Right lobe of liver (tissue), 6 donors: Measurements from ENCODE around the gene HID1. TPM values are rescaled to one million over a fixed set of nuclear protein-coding genes. Genes with fewer than 3 reads are reported as not detected.
A peak's percentile ranks its signal among the peaks of the same experiment; 100 is the strongest.

Source experiments
- ATAC-seq, 4 donors: fragments of 200-7000 bp; cut with Tn5 transposase; one replicate each; pipeline ENCODE4 v1.9.1; 2020; ENCODE audit warnings: mild to moderate bottlenecking in 4 of 4, moderate library complexity in 4 of 4
- DNase-seq, 3 donors: peaks; one replicate each; pipeline ENCODE4 v3.0.0-alpha.2; 2020
- H3K27ac ChIP-seq, 3 donors: fragments of 200-600 bp; one replicate each; pipeline ENCODE4 v1.8.0; 2022
- H3K27me3 ChIP-seq, 2 donors: fragments of 200-600 bp; one replicate each; pipeline ENCODE4 v1.8.0; 2022
- H3K36me3 ChIP-seq, 4 donors: fragments of 200-600 bp; sonication (generic) in 1 of 4; one replicate each; pipeline versions ENCODE4 v1.5.1 to v1.8.0; 2017 to 2022; ENCODE audit warnings: control low read depth in 1 of 4
- H3K4me1 ChIP-seq, 4 donors: fragments of 200-600 bp; sonication (generic) in 1 of 4; one replicate each; pipeline versions ENCODE4 v1.5.1 to v1.8.0; 2017 to 2022; ENCODE audit warnings: control low read depth in 1 of 4
- H3K4me3 ChIP-seq, 3 donors: fragments of 200-600 bp; one replicate each; pipeline ENCODE4 v1.8.0; 2022
- H3K9me3 ChIP-seq, 4 donors: fragments of 200-600 bp; sonication (generic) in 1 of 4; one replicate each; pipeline versions ENCODE4 v1.5.1 to v1.8.0; 2017 to 2022; ENCODE audit warnings: control low read depth in 1 of 4
- POLR2A ChIP-seq: fragments of 450-650 bp; IDR thresholded peaks from one replicate; pipeline ENCODE4 v1.6.1; 2017; ENCODE audit warnings: antibody characterized with exemption, mild to moderate bottlenecking
- WGBS: methylation state at CpG from one replicate; pipeline ENCODE4 v1.1.6; 2018; ENCODE audit warnings: low coverage, low lambda C conversion rate; ENCODE audit not compliant: insufficient coverage; ENCODE audit errors: missing lambda C conversion rate; 5-methylcytosine and 5-hydroxymethylcytosine counted together
- intact Hi-C, 2 donors: fragments of 100-400 bp; cut with DNase I; formaldehyde crosslinking; loops; one replicate each; pipeline versions ENCODE4 v1.11.2 to v1.14.1; 2022
- total RNA-seq, 6 experiments: library from RNA; depleted of rRNA in 2 of 6; stranded (reverse); fragments of >200 nt in 2 of 6; fragmentation: NEBNext Ultra II Directional in 3 of 6; extraction: Animal tissue kit (Norgen Biotek cat#: 25700) in 3 of 6; gene quantifications; one replicate each; pipeline versions ENCODE4 v1.1.0 to v1.2.4, GENCODE V29; 2016 to 2023
- TF ChIP-seq, protein P1 (sequence below), 4 donors: fragments of 200-600 bp in 3 of 4; fragments of 450-650 bp in 1 of 4; IDR thresholded peaks; one replicate each; pipeline versions ENCODE4 v1.5.1 to v1.8.0; 2016 to 2022; ENCODE audit warnings: antibody characterized with exemption in 4 of 4, mild to moderate bottlenecking in 2 of 4
- donor health status: DM: no; HTN: yes; CAD: no.
- donor health status: DM: no; HTN: no; CAD: no.
- donor health status: DM: no; HTN: no; CAD: no.
- donor health status: DM: no; HTN: yes; CAD: no.
- donor health status: DM: no; HTN: yes; CAD: no.

HID1 gene
- total RNA-seq, 6 experiments from 2014 or later: 3.5 to 6.6 (median 4.5) TPM

DNA sequence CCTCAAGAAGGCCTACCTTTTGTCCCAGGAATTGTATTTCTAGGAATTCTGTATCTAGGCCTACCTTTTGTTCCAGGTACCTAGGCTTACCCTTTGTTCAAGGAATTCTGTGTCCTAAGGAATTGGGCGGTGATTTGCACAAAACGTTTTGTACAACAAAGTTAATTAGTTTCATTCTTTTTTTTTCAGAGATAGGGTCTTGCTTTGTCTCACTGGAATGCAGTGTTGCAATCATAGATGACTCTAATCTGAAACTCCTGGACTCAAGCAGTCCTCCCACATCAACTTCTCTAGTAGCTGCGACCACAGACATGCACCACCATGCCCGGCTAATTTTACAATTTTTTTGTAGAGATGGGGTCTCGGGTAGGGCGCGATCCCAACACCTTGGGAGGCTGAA, 21.9 kb upstream of the HID1 start:
- no peak for ATAC-seq
- no peaks in the 10 kb centered on the region for H3K36me3 ChIP-seq
- DNase-seq: no peak
- TF ChIP-seq, protein P1, sequence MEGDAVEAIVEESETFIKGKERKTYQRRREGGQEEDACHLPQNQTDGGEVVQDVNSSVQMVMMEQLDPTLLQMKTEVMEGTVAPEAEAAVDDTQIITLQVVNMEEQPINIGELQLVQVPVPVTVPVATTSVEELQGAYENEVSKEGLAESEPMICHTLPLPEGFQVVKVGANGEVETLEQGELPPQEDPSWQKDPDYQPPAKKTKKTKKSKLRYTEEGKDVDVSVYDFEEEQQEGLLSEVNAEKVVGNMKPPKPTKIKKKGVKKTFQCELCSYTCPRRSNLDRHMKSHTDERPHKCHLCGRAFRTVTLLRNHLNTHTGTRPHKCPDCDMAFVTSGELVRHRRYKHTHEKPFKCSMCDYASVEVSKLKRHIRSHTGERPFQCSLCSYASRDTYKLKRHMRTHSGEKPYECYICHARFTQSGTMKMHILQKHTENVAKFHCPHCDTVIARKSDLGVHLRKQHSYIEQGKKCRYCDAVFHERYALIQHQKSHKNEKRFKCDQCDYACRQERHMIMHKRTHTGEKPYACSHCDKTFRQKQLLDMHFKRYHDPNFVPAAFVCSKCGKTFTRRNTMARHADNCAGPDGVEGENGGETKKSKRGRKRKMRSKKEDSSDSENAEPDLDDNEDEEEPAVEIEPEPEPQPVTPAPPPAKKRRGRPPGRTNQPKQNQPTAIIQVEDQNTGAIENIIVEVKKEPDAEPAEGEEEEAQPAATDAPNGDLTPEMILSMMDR (IDR thresholded peaks at IDR 0.05): no peak
- no peak for TF ChIP-seq POLR2A
- H3K4me3 ChIP-seq: no peak overlapping the region
- WGBS: 78% methylated on average over 7 of the region's 7 CpGs
- no peaks in the 10 kb centered on the region for H3K27me3 ChIP-seq
- H3K4me1 ChIP-seq: no peaks in the 10 kb centered on the region
- no peaks in the 10 kb centered on the region for H3K9me3 ChIP-seq
- intact Hi-C loops: no loop called here
- no peak overlapping the region for H3K27ac ChIP-seq

GRCh38 chr17:74992223-74992622, 19.7 kb upstream of the HID1 start:
- DNase-seq (no peak), ATAC-seq (no peak)
- Histone ChIP-seq H3K4me1 (peaks cover 0 to 1% (median under 1%) of the 10 kb centered on the region in 4 donors), H3K27me3 (peaks cover 0 to 7% of the 10 kb centered on the region in 2 donors), H3K4me3 (no peak overlapping the region), H3K27ac (no peak overlapping the region), H3K36me3 (no peaks in the 10 kb centered on the region), H3K9me3 (no peaks in the 10 kb centered on the region)
- intact Hi-C loops: no loop called here
- TF ChIP-seq, protein P1 (IDR thresholded peaks at IDR 0.05): no peak
- TF ChIP-seq POLR2A: no peak
- WGBS: 50% methylated on average over 2 of the region's 2 CpGs

DNA sequence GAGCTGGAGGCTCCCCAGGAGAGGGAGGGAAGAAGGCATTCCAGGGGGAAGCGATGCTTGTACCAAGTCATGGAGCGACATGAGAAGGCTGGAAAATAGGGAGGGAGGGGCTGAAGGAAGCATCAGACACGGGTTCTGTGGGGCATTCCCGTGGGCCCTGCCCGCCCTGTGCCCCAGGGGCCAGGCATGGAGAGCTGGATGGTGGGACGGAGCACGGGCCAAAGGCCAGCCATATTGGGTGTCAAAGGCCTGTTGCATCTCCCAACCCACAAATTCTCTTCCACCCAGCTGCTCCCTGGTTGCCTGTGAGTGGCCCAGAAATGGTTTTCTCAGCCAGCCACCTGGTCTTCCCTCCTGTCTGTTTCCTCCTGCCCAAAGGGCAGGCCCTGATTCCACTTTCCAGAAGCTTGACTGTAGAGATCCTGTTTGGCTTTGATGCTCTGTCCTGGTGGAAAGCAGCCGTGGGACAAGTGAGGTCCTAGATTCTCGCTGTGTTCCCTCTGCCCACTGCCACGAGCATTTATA, 18.1 kb upstream of the HID1 start:
- Histone ChIP-seq H3K27me3 (peaks cover 0 to 7% of the 10 kb centered on the region in 2 donors), H3K4me3 (no peak overlapping the region), H3K36me3 (no peaks in the 10 kb centered on the region), H3K4me1 (peaks cover 0 to 7% (median 3%) of the 10 kb centered on the region in 4 donors), H3K27ac (no peak overlapping the region), H3K9me3 (no peaks in the 10 kb centered on the region)
- no peak for ATAC-seq
- 83% methylated on average over 4 of the region's 10 CpGs for WGBS
- intact Hi-C loops: no loop called here
- no peak for DNase-seq
- TF ChIP-seq, protein P1 (IDR thresholded peaks at IDR 0.05): no peak
- no peak for TF ChIP-seq POLR2A

GRCh38 chr17:74987909-74988711, 15.6 kb upstream of the HID1 start:
- intact Hi-C loops: no loop called here
- Histone ChIP-seq H3K27me3 (peaks cover 0 to 7% of the 10 kb centered on the region in 2 donors), H3K9me3 (no peaks in the 10 kb centered on the region), H3K27ac (peak overlapping the region; percentile 58 to 85 (median 80)), H3K36me3 (no peaks in the 10 kb centered on the region), H3K4me3 (peak overlapping the region; percentile 54 to 67 (median 58)), H3K4me1 (peaks cover 0 to 7% (median 3%) of the 10 kb centered on the region in 4 donors)
- WGBS: 20% methylated on average over 7 of the region's 76 CpGs
- DNase-seq (peak; percentile 64 to 82 (median 78)), ATAC-seq (peak; percentile 48 to 67 (median 60))
- TF ChIP-seq POLR2A: no peak
- TF ChIP-seq, protein P1 (IDR thresholded peaks at IDR 0.05): peak; percentile 2 to 20 (median 8)
